ENCODE results near the gene ZNF276.
A peak's percentile ranks its signal among the peaks of the same experiment; 100 is the strongest.
"Not testable (repeated sequence)": the region's sequence is repeated elsewhere in the genome, so short reads cannot be mapped to it uniquely, and the experiment has no call there.

The ZNF276 gene

DNA sequence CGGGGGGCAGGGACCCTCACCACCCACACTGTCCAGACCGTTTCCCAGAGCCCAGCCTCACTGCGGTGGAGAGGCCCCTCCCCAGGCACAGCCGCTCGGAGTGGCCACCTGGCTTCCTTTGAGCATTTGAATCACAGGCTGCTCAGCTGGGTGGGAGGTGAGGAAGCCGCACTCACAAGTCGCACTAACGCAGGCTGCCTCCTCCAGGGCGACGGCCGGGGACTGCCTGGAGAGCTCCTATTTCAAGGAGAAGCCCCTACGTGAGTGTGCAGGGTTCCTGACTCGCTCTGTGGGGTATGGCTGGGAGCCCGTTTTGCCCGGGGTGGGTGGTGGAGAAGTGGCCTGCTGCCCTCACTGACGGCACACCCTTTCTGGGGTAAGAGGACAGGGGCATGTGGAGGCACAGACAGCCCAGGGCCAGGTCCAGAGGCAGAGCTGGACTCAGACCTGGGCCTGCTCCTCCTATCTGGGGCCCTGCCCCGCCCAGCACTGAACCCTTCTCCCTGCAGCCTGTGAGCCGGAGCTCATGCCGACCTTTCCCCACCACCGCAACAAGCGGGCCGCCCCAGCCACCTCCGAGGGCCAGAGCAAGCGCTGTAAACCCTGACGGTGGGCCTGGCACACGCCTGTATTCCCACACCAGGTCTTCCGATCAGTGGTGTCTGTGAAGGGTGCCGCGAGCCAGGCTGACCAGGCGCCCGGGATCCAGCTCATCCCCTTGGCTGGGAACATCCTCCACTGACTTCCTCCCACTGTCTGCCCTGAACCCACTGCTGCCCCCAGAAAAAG, 26.1 kb upstream of the ZNF276 start:
- no peak for DNase-seq (ENCODE audit: low read depth, low spot score)
- no peaks in the 10 kb centered on the region for H3K9me3 ChIP-seq (ENCODE audit: low read depth, low read length)
- H3K9ac ChIP-seq (ENCODE audit: insufficient read length) = no peak overlapping the region
- no peak overlapping the region for H3K27ac ChIP-seq
- no peak for TF ChIP-seq POLR2AphosphoS5 (IDR thresholded peaks at IDR 0.05; ENCODE audit: borderline replicate concordance, low read depth, low read length)
- no peak for TF ChIP-seq FOXP2 (optimal IDR thresholded peaks at IDR 0.05; ENCODE audit: control extremely low read depth, extremely low read length, insufficient read depth)
- no peak for TF ChIP-seq EZH2 (IDR thresholded peaks at IDR 0.05)
- H3K36me3 ChIP-seq (ENCODE audit: insufficient read depth, low read length) = peaks cover 2% of the 10 kb centered on the region; the same call in 1 of the 2 replicates
- H3K4me3 ChIP-seq = no peak overlapping the region

DNA sequence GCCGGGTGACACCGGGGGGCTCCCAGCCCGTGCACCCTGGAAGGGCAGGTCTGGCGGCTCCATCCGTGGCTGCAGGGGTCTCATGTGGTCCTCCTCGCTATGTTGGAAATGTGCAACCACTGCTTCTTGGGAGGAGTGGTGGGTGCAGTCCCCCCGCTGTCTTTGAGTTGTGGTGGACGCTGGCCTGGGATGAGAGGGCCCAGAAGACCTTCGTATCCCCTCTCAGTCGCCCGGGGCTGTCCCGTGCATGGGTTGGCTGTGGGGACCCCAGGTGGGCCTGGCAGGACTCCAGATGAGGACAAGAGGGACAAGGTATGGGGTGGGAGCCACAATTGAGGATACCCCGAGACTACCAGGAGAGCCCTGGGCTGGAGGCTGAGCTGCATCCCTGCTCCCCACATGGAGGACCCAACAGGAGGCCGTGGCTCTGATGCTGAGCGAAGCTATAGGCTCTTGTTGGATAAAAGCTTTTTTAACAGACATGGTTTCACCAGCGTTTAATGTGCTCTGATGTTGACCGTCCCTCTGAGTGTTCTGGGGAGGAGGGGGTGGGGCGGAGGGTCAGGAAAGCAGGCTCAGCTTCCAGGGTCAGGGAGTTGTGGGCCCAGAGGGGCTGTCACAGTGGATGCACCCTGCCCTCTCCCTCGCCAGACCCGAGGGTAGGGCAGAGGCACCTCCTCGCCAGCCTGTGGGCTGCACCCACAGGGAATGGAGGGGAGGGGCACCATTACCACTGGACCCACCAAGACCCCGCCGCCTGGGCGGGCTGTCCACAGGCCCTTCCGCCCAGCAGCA, 25.3 kb upstream of the ZNF276 start:
- Histone ChIP-seq H3K4me3 (no peak overlapping the region), H3K27ac (no peak overlapping the region), H3K36me3 (ENCODE audit: insufficient read depth, low read length) (peaks cover 2% of the 10 kb centered on the region; the same call in 1 of the 2 replicates), H3K9me3 (ENCODE audit: low read depth, low read length) (no peaks in the 10 kb centered on the region), H3K9ac (ENCODE audit: insufficient read length) (no peak overlapping the region)
- TF ChIP-seq POLR2AphosphoS5 (IDR thresholded peaks at IDR 0.05; ENCODE audit: borderline replicate concordance, low read depth, low read length) = no peak
- no peak for TF ChIP-seq EZH2 (IDR thresholded peaks at IDR 0.05)
- no peak for TF ChIP-seq FOXP2 (optimal IDR thresholded peaks at IDR 0.05; ENCODE audit: control extremely low read depth, extremely low read length, insufficient read depth)
- DNase-seq (ENCODE audit: low read depth, low spot score) = no peak

DNA sequence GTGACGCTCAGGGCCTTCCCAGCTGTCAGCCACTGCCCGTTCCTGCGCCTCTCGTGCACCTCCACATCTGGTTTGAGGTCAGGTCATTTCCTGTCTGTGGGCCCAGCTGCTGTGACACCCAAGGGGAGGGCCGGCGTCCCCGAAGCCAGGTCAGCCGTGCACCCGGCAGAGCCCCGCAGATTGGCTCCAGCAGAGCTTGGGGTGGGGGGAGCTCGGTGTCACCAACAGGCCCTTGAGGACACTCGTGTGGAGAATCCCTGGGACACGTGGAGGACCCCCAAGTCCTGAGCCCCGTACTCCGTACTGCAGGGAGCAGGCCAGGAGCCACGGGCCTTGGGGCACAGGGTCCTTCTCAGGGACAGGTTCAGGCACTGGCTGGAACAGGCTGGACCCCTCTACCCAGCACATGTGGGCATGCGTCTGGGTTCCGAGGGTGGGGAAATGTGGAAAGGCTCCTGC, 24.6 kb upstream of the ZNF276 start:
- no peak overlapping the region for H3K9ac ChIP-seq (ENCODE audit: insufficient read length)
- TF ChIP-seq POLR2AphosphoS5 (IDR thresholded peaks at IDR 0.05; ENCODE audit: borderline replicate concordance, low read depth, low read length) (peak; percentile 30; the same call in 1 of the 2 replicates), EZH2 (IDR thresholded peaks at IDR 0.05) (no peak)
- no peak overlapping the region for H3K4me3 ChIP-seq
- H3K36me3 ChIP-seq (ENCODE audit: insufficient read depth, low read length) = peaks cover 2% of the 10 kb centered on the region; the same call in 1 of the 2 replicates
- no peak for DNase-seq (ENCODE audit: low read depth, low spot score)
- no peaks in the 10 kb centered on the region for H3K9me3 ChIP-seq (ENCODE audit: low read depth, low read length)
- no peak overlapping the region for H3K27ac ChIP-seq

DNA sequence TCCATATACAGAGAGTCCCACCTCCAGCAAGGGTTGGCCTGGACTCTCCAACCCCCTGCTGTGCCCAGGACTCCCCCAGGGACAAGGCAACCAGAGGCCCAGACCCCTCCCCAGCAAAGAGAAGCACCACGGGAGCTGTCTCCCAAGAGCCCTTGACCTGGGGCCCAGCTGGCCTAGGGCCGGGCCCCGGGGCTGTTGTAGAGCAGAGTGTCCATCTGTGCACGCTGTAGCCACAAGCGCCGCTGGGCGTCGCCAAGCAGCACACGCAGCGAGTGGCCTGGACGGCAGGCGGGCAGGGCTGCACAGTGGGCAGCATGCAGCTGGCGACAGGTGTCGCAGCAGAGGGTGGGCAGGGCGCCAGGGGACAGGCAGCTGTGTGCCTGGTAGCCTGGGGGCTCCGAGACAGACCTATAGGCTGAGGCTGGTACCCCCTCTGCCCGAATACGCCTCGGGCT, 24.1 kb upstream of the ZNF276 start:
- H3K36me3 ChIP-seq (ENCODE audit: insufficient read depth, low read length) = peaks cover 2% of the 10 kb centered on the region; the same call in 1 of the 2 replicates
- no peak overlapping the region for H3K9ac ChIP-seq (ENCODE audit: insufficient read length)

DNA sequence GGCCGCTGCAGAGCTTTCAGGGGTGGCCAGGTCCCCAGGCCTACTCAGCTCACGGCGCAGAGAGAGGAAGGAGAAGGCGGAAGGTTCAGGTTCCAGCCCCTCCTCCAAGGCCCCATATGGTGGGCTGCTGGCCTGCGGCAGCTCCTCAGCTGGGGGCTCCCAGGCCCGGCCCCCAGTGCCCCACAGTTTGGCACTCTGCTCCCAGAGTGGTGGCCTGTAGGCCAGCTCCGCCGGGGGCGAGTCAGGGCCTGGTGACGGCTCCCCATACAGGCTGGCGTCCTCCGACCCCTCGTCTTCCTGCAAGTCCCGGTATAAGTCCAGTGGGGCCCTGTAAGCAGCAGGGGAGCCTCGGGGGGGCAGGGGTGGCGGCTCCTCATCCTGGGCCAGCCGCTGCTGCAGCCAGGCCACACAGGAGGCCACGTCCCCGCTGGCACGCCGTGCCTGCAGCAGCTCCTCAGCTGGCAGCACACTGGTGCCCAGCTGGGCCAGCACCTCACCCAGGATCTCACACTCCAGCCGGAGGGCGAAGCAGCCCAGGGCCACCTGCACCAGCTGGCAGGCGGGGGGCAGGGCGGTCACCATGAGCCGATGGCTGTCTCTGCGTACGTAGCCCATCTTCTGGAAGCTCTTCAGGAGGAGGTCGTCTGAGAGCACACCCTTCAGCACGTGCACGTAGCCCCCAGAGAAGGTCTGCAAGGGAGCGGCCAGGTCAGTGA, 23.6 kb upstream of the ZNF276 start:
- H3K36me3 ChIP-seq (ENCODE audit: insufficient read depth, low read length) = peaks cover 2% of the 10 kb centered on the region; the same call in 1 of the 2 replicates
- no peak for DNase-seq (ENCODE audit: low read depth, low spot score)
- H3K4me3 ChIP-seq = no peak overlapping the region
- TF ChIP-seq FOXP2 (optimal IDR thresholded peaks at IDR 0.05; ENCODE audit: control extremely low read depth, extremely low read length, insufficient read depth) (no peak), EZH2 (IDR thresholded peaks at IDR 0.05) (no peak), POLR2AphosphoS5 (IDR thresholded peaks at IDR 0.05; ENCODE audit: borderline replicate concordance, low read depth, low read length) (no peak)
- H3K9me3 ChIP-seq (ENCODE audit: low read depth, low read length) = no peaks in the 10 kb centered on the region
- H3K9ac ChIP-seq (ENCODE audit: insufficient read length) = no peak overlapping the region
- no peak overlapping the region for H3K27ac ChIP-seq

More for the DNA sequence above, 24.1 kb upstream of the ZNF276 start:
- no peak overlapping the region for H3K27ac ChIP-seq
- H3K9me3 ChIP-seq (ENCODE audit: low read depth, low read length) = no peaks in the 10 kb centered on the region
- DNase-seq (ENCODE audit: low read depth, low spot score) = no peak
- no peak overlapping the region for H3K4me3 ChIP-seq
- TF ChIP-seq POLR2AphosphoS5 (IDR thresholded peaks at IDR 0.05; ENCODE audit: borderline replicate concordance, low read depth, low read length) (no peak), EZH2 (IDR thresholded peaks at IDR 0.05) (no peak), FOXP2 (optimal IDR thresholded peaks at IDR 0.05; ENCODE audit: control extremely low read depth, extremely low read length, insufficient read depth) (no peak)

DNA sequence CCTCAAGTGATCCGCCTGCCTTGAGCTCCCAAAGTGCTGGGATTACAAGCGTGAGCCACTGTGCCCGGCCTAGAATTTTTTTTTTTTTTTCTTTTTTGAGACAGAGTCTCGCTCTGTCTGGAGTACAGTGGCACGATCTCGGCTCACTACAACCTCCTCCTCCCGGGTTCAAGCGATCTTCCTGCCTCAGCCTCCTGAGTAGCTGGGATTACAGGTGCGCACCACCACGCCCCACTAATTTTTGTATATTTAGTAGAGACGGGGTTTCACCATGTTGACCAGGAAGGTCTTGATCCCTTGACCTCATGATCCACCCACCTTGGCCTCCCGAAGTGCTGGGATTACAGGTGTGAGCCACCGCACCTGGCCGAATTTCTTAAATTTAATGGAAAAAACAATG, 22.6 kb upstream of the ZNF276 start:
- not testable (repeated sequence) for H3K27ac ChIP-seq; DNase-seq (ENCODE audit: low read depth, low spot score); H3K36me3 ChIP-seq (ENCODE audit: insufficient read depth, low read length); H3K9me3 ChIP-seq (ENCODE audit: low read depth, low read length); H3K9ac ChIP-seq (ENCODE audit: insufficient read length); H3K4me3 ChIP-seq

DNA sequence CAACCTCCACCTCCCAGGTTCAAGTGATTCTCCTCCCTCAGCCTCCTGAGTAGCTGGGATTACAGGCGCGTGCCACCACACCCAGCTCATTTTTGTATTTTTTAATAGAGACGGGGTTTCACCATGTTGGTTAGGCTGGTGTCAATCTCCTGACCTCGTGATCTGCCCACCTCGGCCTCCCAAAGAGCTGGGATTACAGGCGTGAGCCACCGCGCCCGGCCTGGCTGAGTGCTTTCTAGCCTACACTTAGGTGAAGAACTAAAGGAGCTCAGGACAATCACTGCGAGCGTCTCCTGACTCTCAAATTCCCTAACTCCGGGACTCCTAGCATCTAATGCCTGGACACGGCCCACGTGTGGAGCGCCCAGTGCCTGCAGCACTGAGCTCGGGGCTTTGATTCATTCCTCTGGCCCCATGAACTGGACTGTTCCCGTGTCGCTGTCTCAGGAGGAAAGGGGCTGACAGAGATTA, 21.7 kb upstream of the ZNF276 start:
- H3K36me3 ChIP-seq (ENCODE audit: insufficient read depth, low read length); DNase-seq (ENCODE audit: low read depth, low spot score); H3K27ac ChIP-seq; H3K9ac ChIP-seq (ENCODE audit: insufficient read length); H3K9me3 ChIP-seq (ENCODE audit: low read depth, low read length): not testable (repeated sequence)
- H3K4me3 ChIP-seq = peak overlapping the region; percentile 79

DNA sequence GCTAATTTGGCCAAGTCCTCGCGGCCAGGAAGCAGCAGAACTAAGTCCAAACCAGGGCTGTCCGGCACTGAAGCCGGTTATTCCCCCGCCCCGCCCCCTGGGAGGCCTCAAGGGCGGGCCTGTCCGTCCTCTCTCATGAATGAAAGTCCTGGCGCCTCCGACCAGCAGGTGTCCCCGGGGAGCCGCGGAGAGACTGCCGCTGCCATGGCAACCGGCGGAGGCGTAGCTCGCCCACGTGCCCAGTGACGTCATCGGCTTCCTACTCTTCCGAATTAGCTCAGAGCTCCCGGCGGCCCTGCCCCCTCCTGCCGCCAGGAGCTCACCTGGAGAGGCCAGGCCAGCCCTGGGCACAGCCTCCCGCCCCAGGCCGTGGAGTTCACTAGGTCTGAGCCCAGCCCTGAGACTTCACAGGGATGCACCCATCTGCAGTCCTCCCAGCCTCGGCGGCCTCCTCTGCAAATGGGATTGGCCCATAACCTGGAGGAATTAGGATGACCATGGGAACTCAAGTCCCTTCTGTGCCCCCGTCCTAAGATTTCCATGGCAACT, 21.2 kb upstream of the ZNF276 start:
- Histone ChIP-seq H3K27ac (no peak overlapping the region), H3K9ac (ENCODE audit: insufficient read length) (no peak overlapping the region), H3K36me3 (ENCODE audit: insufficient read depth, low read length) (no peaks in the 10 kb centered on the region), H3K4me3 (peak overlapping the region; percentile 79), H3K9me3 (ENCODE audit: low read depth, low read length) (no peaks in the 10 kb centered on the region)
- DNase-seq (ENCODE audit: low read depth, low spot score) = no peak
- no peak for TF ChIP-seq EZH2 (IDR thresholded peaks at IDR 0.05)
- no peak for TF ChIP-seq FOXP2 (optimal IDR thresholded peaks at IDR 0.05; ENCODE audit: control extremely low read depth, extremely low read length, insufficient read depth)
- no peak for TF ChIP-seq POLR2AphosphoS5 (IDR thresholded peaks at IDR 0.05; ENCODE audit: borderline replicate concordance, low read depth, low read length)
